Activated CD8-positive, alpha-beta memory T cell treated with anti-CD3 and anti-CD28 coated beads for 1 hour (primary cell): ENCODE results near the gene PRSS8.
A peak's percentile ranks its signal among the peaks of the same experiment; 100 is the strongest.

Experiments
- DNase-seq, 2 donors: peaks; one replicate each; pipeline ENCODE4 v3.0.0-alpha.2; 2020; ENCODE audit warnings: low read depth in 1 of 2; ENCODE audit errors: extremely low read depth in 1 of 2

Gene PRSS8

DNA sequence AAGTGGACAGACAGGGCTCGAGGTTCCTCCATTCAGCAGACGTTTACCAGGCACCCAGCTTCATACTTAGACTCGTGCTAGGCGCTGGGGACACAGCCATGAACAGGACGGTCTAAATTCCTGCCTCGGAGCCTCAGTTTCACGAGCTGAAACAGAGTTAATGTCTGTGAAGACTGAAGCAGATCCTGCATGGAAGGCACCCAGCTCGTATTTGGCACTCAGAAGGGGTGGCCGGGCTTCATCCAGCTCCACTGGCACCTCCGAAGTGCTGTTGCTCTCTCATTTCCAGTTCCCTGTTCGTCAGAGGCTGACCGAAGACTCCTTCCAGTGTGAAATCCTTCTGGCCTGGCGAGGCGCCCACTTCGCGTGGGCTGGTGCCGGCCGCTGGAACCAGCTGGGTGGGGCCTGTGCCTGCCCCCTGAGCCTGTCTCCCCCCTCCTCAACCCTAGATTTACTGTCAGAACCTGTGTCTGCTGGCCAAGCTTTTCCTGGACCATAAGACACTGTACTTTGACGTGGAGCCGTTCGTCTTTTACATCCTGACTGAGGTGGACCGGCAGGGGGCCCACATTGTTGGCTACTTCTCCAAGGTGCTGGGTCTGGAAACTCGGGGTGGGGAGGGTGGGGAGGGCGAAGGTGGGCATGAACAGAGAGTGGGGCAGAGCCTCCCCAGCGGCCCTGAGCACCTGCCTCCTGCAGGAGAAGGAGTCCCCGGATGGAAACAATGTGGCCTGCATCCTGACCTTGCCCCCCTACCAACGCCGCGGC lies 5.8 kb downstream of the PRSS8 start:
- no peak for DNase-seq

DNA sequence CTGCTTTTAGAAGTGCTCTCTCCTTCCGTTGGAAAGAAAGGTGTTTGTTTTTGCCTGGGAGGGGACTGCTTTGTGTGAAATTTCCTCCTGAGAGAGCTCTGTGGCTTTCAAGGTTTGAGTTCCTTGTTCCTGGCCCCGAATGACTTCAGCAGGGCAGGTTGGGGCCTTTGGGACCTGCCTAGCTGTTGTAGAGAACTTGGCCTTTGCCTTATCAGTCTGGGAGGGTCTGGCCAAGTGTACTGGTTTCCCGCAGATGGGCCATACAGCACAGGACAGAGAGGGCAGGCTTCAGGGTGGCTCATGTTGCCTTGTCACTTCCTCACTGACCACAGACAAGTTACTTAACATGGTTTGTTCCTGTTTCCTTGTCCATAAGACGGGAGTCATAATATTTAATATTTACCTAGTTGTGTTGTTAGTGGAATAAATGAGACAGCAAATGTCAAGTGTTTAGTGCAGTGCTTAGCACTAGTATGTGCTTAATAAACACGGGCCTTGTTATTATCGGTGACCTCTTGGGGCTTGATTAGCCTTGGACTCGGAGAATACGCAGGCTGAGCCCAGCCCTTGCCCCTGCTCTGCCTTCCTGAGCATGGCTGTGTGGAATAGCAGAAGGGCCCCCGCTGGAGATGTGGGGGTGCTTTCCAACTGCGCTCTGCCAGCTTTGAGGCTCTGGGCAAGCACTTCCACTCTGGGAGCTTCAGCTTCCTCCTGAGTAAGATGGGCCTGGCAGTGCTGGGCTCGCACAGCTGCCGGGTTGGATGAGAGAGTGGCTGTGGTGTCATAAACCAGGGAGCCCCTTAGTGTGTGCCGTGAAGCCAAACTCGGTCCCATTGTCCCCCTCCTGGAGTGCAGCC lies 6.6 kb downstream of the PRSS8 start:
- DNase-seq: no peak

DNA sequence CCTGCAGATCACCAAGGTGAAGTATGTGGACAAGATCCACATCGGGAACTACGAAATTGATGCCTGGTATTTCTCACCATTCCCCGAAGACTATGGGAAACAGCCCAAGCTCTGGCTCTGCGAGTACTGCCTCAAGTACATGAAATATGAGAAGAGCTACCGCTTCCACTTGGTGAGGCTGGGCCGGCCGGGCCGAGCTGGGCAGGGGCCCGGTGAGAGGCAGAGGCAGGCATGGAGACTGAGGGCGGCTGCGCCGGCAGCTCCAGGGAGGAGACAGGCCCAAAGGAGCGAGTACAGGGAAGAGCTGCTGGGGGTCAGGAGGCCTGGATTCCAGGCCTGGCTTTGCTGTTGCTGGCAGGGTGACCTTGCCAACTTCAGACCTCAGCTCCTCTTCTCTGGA lies 8.3 kb downstream of the PRSS8 start:
- no peak for DNase-seq

DNA sequence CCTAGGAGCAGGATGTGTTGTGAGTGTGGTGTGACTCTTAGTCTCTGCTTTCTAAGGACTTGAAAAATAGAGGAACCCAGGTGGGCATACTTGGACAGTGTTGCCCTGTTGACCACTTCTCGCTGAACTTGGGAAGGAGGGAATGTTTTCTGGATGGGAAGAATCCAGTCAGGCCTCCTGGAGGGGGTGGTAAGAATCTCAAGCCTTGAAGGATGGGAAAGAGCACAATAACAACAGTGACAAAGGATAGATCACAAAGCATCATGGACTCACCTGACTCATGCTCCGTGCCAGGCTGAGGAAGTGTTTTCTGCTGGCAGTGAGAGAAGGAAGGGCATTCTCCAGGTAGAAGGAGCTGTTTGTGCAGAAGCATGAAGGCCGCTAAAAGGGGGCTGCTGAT lies 9.7 kb downstream of the PRSS8 start:
- no peak for DNase-seq

DNA sequence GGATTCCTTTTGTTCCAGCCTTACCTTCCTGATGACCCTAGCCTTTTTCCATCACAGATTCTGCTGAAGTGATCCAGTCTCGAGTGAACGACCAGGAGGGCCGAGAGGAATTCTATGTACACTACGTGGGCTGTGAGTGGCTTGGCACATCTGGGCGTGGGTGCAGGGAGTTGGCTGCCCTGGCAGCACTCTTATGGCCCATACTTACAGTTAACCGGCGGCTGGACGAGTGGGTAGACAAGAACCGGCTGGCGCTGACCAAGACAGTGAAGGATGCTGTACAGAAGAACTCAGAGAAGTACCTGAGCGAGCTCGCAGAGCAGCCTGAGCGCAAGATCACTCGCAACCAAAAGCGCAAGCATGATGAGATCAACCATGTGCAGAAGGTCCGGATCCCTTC lies 15.4 kb downstream of the PRSS8 start:
- DNase-seq: no peak

DNA sequence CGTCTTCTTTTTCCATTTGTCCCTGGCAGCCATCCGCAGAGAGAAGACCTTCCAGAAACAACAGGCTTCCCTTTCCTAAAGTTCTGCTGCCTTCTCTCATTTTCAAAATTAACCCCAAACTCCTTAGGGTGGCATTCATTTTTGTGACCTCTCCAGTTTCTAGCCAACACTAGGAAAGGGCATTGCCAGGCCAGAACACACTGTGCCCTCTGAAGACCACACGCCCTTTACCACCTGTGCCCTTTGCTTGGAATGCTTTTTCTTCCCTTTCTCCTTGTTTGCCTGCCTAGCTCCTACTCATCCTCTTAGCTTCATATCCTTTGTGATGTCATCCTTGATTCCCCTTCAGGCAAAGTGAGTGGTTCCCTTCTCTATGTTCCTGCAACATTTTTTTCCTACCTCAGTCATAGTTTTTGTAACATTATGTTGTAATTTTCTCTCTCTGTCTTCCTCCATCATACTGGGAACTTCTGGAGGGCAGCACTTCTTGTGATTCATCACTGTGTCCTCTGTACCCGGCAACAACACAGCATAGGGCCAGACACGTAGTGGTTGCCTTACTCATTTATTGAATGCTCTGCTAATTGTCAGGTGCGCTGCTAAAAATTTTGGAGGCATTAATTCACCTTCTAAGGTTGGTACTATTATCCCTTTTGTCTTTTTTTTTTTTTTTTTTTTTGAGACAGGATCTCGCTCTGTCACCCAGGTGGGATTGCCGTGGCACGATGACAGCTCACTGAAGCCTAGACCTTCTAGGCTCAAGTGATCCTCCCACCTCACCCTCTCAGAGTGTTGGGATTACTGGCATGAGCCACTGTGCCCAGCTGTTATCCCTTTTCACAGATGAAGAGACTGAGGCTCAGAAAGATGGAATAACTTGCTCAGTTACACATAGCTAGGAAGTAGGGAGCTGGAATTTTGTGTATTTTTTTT lies 17.0 kb downstream of the PRSS8 start:
- DNase-seq: no peak

DNA sequence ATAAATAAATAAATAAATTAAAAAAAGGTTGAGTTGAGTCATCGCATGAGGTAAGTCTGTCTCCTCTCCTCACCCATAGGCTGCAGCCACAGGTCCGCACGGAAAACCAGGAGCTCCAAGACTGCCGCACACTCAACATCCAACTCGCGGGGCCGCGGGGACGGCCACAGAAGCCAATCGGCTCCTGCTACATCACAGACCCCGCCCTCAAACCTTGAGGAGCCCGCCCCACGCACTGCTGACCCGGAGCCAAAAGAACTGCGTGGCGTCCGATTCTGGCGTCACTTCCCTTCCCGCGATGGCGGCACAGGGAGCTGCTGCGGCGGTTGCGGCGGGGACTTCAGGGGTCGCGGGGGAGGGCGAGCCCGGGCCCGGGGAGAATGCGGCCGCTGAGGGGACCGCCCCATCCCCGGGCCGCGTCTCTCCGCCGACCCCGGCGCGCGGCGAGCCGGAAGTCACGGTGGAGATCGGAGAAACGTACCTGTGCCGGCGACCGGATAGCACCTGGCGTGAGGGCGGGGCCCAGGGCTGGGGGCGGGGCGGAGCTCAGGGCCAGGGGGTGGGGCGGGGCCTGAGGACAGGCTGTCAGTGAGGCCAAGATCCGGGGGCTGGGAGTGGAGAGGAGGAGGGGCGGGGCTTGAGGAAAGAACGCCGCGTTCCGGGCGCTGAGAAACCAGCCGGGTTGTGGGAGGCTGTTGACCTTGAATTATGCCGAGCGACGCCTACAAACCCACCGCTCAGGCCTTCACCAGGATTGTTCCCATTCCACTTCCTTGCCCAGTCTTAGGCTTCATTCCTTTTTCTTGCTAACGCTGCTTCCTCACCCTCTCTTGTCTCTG lies 17.9 kb downstream of the PRSS8 start, which contains the start of gene KAT8:
KAT8 (plus strand) TSS at position 281 of the 839 bp plus-strand sequence; CDS start at position 299, 18 bp downstream.
- peak; percentile 91 to 92 for DNase-seq

DNA sequence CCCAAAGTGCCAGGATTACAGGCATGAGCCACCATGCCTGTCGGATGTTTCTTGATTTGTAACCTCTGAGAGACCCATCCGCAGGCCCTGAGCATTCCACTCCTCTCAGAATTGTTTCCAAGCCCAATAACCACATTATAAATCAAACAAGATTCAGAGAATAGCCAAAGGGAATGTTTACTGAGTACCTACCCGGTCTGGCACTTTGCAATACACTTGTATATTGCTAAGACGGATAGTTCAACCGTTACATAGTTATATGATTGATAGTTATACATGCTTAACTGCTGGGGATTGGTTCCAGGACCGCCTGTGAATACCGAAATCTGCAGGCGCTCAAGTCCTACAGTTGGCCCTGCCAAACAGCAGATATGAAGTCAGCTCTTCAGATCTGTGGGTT lies 21.1 kb downstream of the PRSS8 start:
- DNase-seq: no peak

DNA sequence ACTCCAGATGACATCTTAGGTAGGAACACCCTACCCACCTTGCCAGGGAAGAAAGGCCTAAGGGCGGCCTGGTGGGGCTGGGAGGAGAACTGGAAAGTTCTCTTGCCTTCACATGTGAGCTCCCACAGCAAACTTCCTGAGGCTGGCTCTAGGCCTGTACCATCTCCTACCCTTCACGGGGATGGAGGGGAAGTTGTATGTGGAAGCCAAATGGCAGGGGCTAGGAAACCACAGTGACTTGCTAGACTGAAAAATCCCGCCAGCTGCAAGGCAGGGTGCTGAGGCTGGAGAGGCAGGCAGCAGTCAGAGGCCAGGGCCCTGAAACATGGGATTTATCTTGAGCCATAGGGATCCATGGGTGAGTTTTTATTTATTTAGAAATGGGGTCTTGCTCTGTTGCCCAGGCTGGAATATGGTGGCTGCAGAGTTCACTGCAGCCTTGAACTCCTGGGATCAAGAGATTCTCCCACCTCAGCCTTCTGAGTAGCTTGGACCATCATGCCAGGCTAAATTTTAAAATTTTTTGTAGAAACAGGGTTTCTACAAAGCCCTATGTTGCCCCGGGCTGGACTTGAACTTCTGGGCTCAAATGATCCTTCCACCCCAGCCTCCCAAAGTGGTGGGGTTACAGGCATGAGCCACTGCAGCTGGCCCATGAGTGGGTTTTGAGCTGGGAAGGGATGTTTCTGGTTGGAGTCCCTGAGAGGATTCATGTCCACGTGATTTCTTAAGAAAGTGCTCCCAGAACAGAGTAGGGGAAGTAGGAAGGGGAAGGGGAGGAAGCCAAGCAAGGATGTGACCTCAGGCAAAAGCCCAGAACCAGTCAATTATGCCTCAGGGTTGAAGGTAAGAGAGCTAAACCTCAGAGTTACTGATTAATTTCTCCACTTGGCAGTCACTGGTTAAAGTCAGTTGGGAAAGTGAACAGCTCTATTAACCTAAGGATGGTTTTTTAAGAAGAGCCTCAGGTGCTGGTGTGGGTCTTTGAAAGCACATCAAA lies 22.1 kb downstream of the PRSS8 start:
- no peak for DNase-seq

DNA sequence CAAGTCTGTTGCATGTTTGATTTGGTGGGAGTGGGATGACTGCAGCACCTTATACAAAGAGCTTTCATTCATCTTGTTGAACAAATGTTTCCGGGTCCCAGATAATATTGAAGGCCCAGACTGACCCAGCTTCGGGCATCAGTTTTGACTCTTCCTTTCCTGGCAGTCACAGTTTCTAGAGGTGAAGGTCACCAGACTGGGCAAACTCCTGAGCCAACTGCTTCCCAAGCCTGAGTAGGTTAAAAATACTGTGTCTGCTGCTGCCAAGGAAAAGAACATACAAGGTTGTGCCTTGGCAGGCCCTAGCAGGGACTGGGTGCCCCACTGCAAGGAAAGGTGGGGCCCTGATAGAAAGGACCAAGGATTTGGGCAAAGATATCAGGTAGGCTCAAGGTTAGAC lies 22.8 kb downstream of the PRSS8 start:
- DNase-seq: no peak

DNA sequence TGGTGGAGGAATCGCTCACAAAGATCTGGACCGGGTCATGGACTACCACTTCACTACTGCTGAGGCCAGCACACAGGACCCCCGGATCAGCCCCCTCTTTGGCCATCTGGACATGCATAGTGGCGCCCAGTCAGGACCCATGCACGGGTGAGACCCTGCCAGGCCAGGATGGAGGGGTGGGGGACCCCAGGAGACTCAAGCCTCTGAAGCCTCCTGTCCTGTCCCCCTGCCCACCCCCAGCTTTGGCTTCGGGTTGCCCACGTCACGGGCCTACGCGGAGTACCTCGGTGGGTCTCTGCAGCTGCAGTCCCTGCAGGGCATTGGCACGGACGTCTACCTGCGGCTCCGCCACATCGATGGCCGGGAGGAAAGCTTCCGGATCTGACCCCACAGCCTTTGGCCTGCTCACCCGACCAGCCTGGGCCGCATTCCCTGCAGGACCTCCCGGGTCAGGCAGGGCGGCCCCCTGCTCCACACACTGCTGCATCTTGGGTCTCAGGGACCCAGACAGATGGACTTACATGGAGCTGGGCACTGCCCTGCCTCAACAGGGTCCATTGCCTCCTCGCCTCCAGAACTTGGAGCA lies 23.6 kb downstream of the PRSS8 start:
- DNase-seq: no peak

DNA sequence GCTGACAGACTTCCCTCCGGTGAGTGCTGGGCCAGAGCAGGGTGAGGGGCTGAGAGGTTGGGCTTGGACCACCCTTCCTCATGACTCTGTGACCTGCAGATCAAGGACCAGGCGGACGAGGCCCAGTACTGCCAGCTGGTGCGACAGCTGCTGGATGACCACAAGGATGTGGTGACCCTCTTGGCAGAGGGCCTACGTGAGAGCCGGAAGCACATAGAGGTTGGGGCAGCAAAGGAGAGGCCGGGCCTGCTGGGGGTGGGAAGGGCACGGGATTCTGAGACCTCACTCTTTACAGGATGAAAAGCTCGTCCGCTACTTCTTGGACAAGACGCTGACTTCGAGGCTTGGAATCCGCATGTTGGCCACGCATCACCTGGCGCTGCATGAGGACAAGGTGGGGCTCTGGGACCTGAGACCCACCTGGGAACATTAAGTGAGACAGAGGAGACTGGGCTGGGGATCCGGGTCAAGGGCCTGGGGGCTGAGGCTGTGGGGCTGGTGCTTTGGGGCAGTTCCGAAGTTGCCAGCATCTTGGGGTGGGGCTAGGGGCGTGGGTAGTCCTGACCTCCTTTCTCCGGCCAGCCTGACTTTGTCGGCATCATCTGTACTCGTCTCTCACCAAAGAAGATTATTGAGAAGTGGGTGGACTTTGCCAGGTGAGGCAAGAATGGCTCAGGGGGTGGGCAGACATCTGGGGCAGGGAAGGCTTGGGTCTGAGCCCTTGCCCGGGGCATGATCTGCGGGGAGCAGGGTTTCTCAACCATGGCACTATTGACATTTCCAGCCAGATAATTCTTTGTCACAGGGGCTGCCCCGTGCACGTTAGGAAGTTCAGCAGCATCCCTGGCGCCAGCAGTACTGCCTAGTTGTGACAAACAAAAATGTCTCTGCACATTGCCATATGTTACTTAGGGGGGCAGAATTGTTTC lies 25.2 kb downstream of the PRSS8 start:
- DNase-seq: no peak

DNA sequence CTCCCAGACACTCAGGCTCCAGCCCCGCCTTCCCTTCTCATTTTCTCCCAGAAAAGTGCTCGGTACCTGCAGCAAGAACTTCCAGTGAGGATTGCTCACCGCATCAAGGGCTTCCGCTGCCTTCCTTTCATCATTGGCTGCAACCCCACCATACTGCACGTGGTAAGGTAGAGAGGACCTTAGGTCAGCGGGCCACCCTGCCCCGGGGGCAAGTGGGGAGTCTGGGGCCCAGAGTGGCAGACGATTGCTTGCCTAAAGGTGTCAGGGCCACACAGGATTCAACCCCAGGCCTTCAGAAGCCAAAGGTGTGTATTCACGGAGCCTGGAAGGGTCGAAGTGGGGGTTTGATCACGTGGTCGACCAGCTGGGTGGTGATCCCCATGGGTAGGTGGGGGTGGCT lies 25.9 kb downstream of the PRSS8 start:
- DNase-seq: no peak

DNA sequence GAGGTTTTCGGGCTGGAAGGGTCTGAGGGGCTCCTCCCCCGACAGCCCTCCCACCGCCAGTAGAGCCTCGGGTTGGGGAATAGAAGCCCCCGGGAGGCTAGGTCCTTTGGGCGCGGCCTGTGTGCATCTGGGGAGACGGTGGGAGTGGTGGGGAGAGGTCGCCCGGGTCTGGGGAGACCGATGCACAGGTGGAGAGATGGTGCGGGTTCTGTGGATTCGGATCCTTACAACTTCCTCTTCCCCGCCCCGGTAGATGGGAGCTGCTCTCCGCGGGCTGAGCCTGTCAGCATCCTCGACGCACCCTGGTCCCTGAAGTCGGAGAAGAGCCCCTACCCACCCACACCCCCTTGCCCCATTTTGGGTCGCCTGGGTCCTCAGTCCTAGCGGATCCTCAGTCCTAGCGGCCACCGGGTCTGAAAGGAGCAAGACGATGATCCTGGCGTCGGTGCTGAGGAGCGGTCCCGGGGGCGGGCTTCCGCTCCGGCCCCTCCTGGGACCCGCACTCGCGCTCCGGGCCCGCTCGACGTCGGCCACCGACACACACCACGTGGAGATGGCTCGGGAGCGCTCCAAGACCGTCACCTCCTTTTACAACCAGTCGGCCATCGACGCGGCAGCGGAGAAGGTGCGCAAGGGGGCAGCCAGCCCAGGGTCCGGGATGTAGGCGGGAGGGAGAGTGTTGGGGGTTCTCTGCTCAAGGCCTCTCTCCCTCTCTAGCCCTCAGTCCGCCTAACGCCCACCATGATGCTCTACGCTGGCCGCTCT lies 26.6 kb downstream of the PRSS8 start:
- DNase-seq: no peak

DNA sequence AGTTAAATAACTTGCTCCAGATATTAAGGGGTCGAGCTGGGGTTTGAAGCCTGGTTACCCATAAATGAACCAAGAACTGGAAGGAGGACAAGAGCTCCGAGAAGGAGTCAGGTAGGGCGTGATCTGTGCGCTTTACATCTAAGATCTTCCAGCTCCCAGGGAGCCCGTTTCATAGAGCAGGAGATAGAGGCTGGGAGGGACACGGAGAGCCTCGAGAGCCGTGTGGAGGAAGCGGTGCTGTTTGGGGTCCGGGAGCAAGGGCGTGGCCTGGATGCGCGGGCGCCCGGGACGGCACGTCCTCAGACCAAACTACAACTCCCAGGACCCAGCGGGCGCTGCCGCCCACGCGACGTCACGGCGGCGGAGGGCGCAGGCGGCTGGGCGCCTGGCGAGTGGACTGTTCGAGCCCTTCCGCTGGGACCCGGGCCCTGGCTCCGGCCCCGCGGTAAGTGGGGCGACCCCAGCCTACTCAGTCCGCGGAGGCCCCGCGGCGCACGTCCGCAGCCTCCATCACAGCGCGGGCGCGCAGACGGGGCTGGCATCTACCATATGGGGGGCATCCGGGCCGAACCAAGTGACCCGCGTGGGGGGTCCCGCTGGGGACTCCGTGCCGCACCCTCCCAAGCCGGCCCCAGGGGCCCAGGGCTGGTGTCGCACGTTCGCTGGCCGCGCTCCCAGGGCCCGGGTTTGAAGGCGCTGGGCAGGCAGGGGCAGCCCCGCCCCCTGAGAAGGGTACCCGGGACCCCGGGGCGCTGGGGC lies 27.3 kb downstream of the PRSS8 start, which contains the start of gene BCKDK:
BCKDK (plus strand) TSS at position 352 of the 759 bp plus-strand sequence. CDS start 838 bp downstream, outside the sequence.
- peak in 1 of 2 donors; percentile 41 for DNase-seq

DNA sequence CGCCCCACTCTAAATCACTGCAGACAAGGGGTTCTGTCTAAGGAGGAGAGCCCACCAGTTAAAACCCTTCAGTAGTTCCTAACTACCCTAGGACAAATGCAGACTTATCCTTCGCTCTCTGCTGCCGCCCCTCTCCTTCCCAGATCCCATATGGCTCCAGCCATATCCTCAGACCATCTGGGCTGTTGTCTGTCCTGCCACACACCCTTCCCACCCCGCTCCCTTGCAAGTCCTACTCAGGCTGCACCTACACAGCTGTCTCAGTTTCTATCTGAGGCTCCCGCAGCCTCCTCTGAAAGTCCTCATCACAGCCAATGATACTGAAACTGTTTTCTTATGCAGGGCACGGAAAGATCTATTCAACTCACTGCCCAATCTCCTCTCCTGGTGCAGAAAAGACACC lies 28.1 kb downstream of the PRSS8 start:
- DNase-seq: no peak
